Transverse colon (tissue), 4 donors: Measurements from ENCODE around the gene UBA5.

Experiments
- EP300 ChIP-seq: sonication (generic); formaldehyde crosslinking; IDR thresholded peaks from one replicate; pipeline ENCODE4 v1.6.1; 2017; ENCODE audit warnings: antibody characterized with exemption, low read depth
- POLR2A ChIP-seq: fragments of 450-650 bp; IDR thresholded peaks from one replicate; pipeline ENCODE4 v1.6.1; 2016; ENCODE audit warnings: antibody characterized with exemption, mild to moderate bottlenecking, moderate library complexity
- POLR2AphosphoS5 ChIP-seq, 3 donors: sonication (generic); formaldehyde crosslinking; IDR thresholded peaks; one replicate each; pipeline ENCODE4 v1.6.1; 2016; ENCODE audit warnings: antibody characterized with exemption in 3 of 3
- TF ChIP-seq, protein P1 (sequence below), 5 experiments: fragments of 200-600 bp in 3 of 5; fragments of 450-650 bp in 2 of 5; sonication (generic) in 3 of 5; IDR thresholded peaks; 1 replicate in 2 of 5; 2 replicates in 3 of 5; pipeline ENCODE4 v1.5.1; 2016 to 2017; ENCODE audit warnings: antibody characterized with exemption in 5 of 5, inconsistent platforms in 3 of 5, mild to moderate bottlenecking in 2 of 5, moderate library complexity in 1 of 5

DNA sequence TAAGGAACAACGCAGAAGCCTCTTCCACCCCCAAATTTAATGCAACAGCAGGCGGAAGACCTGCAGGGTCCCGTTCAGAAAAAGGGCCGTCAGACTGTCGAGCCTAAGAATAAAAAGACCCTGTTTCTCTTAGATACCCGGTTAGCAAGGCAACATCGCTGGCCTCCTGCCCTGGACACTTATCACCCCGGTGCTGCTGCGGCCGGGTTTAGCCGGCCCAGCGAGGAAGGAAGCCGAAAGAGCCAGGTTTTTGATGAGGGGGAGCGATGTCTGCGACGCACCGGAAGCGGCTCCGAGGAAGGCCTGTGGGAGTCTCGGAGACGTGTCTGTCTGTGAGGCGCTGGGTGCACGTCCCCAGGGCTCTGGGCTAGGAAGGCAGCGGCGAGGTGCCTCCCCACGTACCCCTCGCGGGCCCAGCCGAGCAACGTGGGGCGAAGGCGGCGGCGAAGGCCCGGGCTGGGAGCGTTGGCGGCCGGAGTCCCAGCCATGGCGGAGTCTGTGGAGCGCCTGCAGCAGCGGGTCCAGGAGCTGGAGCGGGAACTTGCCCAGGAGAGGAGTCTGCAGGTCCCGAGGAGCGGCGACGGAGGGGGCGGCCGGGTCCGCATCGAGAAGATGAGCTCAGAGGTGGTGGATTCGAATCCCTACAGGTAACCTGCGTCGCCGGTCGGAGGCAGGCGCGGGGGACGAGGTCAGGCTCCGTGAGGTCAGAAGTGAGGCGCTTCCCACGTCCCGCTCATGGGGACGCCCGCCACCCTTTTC lies at the start of gene UBA5:
- TF ChIP-seq, protein P1, sequence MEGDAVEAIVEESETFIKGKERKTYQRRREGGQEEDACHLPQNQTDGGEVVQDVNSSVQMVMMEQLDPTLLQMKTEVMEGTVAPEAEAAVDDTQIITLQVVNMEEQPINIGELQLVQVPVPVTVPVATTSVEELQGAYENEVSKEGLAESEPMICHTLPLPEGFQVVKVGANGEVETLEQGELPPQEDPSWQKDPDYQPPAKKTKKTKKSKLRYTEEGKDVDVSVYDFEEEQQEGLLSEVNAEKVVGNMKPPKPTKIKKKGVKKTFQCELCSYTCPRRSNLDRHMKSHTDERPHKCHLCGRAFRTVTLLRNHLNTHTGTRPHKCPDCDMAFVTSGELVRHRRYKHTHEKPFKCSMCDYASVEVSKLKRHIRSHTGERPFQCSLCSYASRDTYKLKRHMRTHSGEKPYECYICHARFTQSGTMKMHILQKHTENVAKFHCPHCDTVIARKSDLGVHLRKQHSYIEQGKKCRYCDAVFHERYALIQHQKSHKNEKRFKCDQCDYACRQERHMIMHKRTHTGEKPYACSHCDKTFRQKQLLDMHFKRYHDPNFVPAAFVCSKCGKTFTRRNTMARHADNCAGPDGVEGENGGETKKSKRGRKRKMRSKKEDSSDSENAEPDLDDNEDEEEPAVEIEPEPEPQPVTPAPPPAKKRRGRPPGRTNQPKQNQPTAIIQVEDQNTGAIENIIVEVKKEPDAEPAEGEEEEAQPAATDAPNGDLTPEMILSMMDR (IDR thresholded peaks at IDR 0.05): no peak
- TF ChIP-seq POLR2A (peak; percentile 14), EP300 (no peak), POLR2AphosphoS5 (IDR thresholded peaks at IDR 0.05) (peak in 2 of 3 donors; percentile 29 to 42)
